ENCODE measurements around the gene TKT.
A peak's percentile ranks its signal among the peaks of the same experiment; 100 is the strongest.
"Not testable (repeated sequence)": the region's sequence is repeated elsewhere in the genome, so short reads cannot be mapped to it uniquely, and the experiment has no call there.

Gene TKT

DNA sequence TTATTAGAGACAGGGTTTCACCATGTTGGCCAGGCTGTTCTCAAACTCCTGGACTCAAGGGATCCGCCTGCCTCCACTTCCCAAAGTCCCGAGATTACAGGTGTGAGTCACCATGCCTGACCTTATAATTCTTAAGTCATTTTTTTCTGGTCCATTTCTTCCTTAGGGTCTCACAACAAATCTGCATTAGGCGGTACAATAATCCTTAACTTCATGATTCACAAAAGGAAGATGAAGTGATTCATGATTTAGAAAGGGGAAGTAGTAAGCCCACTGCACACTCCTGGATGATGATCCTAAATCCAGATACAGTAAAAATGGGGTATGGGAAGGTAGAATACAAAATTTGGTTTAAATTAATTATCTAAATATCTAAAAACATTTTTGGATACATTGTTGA lies 45.0 kb upstream of the TKT start:
- no peak for TF ChIP-seq GABPA (IDR thresholded peaks at IDR 0.05; ENCODE audit: low read depth)
- no peak for TF ChIP-seq SPI1 (IDR thresholded peaks at IDR 0.05; ENCODE audit: borderline replicate concordance, low read depth)
- no peak for TF ChIP-seq REST (IDR thresholded peaks at IDR 0.05; ENCODE audit: insufficient replicate concordance, low read depth)
- TF ChIP-seq, protein P1, sequence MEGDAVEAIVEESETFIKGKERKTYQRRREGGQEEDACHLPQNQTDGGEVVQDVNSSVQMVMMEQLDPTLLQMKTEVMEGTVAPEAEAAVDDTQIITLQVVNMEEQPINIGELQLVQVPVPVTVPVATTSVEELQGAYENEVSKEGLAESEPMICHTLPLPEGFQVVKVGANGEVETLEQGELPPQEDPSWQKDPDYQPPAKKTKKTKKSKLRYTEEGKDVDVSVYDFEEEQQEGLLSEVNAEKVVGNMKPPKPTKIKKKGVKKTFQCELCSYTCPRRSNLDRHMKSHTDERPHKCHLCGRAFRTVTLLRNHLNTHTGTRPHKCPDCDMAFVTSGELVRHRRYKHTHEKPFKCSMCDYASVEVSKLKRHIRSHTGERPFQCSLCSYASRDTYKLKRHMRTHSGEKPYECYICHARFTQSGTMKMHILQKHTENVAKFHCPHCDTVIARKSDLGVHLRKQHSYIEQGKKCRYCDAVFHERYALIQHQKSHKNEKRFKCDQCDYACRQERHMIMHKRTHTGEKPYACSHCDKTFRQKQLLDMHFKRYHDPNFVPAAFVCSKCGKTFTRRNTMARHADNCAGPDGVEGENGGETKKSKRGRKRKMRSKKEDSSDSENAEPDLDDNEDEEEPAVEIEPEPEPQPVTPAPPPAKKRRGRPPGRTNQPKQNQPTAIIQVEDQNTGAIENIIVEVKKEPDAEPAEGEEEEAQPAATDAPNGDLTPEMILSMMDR (IDR thresholded peaks at IDR 0.05; ENCODE audit: insufficient read depth, low read length): no peak
- TF ChIP-seq POLR2AphosphoS5 (IDR thresholded peaks at IDR 0.05; ENCODE audit: low read depth): no peak
- Histone ChIP-seq H3K27ac (replicated peaks) (no peak overlapping the region), H3K4me3 (replicated peaks; ENCODE audit: insufficient read depth, low read length) (no peak overlapping the region), H3K27me3 (ENCODE audit: insufficient read depth, poor library complexity, severe bottlenecking) (no peaks in the 10 kb centered on the region)
- DNase-seq (ENCODE audit: low read depth in 1 of 2, low spot score in 1 of 2): no peak

GRCh38 chr3:53299611-53300023 lies 43.8 kb upstream of the TKT start:
- not testable (repeated sequence) for H3K27ac ChIP-seq (replicated peaks); H3K4me3 ChIP-seq (replicated peaks; ENCODE audit: insufficient read depth, low read length); H3K27me3 ChIP-seq (ENCODE audit: insufficient read depth, poor library complexity, severe bottlenecking)
- peak; percentile 28 to 31 for DNase-seq (ENCODE audit: low read depth in 1 of 2, low spot score in 1 of 2)
- TF ChIP-seq, protein P1 (IDR thresholded peaks at IDR 0.05; ENCODE audit: insufficient read depth, low read length): peak; percentile 91

GRCh38 chr3:53295410-53295809 lies 39.6 kb upstream of the TKT start:
- no peak for TF ChIP-seq POLR2AphosphoS5 (IDR thresholded peaks at IDR 0.05; ENCODE audit: low read depth)
- TF ChIP-seq REST (IDR thresholded peaks at IDR 0.05; ENCODE audit: insufficient replicate concordance, low read depth): no peak
- TF ChIP-seq SPI1 (IDR thresholded peaks at IDR 0.05; ENCODE audit: borderline replicate concordance, low read depth): no peak
- TF ChIP-seq GABPA (IDR thresholded peaks at IDR 0.05; ENCODE audit: low read depth): no peak
- TF ChIP-seq, protein P1 (IDR thresholded peaks at IDR 0.05; ENCODE audit: insufficient read depth, low read length): no peak
- no peak overlapping the region for H3K27ac ChIP-seq (replicated peaks)

DNA sequence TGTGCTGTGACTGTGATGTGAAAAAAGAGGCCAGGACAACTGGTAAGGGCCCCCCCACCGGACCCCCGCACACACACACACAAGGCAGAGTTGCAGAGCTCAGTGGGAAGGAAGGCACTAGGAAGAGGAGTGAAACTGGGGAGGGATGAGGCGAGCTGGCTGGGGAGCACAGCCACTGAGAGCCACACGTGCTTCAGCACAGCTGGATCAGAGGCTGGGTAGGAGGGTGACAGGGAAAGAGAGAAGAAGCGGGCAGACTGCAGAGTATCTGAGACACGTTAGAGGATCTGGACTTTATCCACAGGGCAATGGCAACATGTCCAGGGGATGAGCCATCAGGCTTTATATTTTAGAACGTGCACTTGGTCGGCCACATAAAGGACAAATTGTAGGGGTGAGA lies 38.0 kb upstream of the TKT start:
- H3K4me3 ChIP-seq (replicated peaks; ENCODE audit: insufficient read depth, low read length): no peak overlapping the region
- TF ChIP-seq POLR2AphosphoS5 (IDR thresholded peaks at IDR 0.05; ENCODE audit: low read depth) (no peak), GABPA (IDR thresholded peaks at IDR 0.05; ENCODE audit: low read depth) (no peak), REST (IDR thresholded peaks at IDR 0.05; ENCODE audit: insufficient replicate concordance, low read depth) (no peak), SPI1 (IDR thresholded peaks at IDR 0.05; ENCODE audit: borderline replicate concordance, low read depth) (no peak)
- TF ChIP-seq, protein P1 (IDR thresholded peaks at IDR 0.05; ENCODE audit: insufficient read depth, low read length): no peak
- no peak for DNase-seq (ENCODE audit: low read depth in 1 of 2, low spot score in 1 of 2)
- H3K27ac ChIP-seq (replicated peaks): no peak overlapping the region
- no peaks in the 10 kb centered on the region for H3K27me3 ChIP-seq (ENCODE audit: insufficient read depth, poor library complexity, severe bottlenecking)

More at GRCh38 chr3:53295410-53295809, 39.6 kb upstream of the TKT start:
- H3K27me3 ChIP-seq (ENCODE audit: insufficient read depth, poor library complexity, severe bottlenecking): no peaks in the 10 kb centered on the region
- H3K4me3 ChIP-seq (replicated peaks; ENCODE audit: insufficient read depth, low read length): no peak overlapping the region
- DNase-seq (ENCODE audit: low read depth in 1 of 2, low spot score in 1 of 2): no peak

All from HL-60 (cell line).